SK-N-SH treated with all-trans-retinoic acid at 6 μM for 48 hours (cell line): ENCODE measurements around the gene COIL.

Source experiments
- ARNTL ChIP-seq: fragments of 450-650 bp; formaldehyde crosslinking; IDR thresholded peaks from 2 replicates; pipeline ENCODE4 v1.5.0; 2020; ENCODE audit warnings: low read depth, mild to moderate bottlenecking, moderate library complexity, borderline replicate concordance
- GLIS3 ChIP-seq: fragments of 250-450 bp; sonication (Bioruptor Pico); IDR thresholded peaks from 2 replicates; pipeline ENCODE4 v1.5.0; 2020; ENCODE audit warnings: mild to moderate bottlenecking, moderate library complexity
- ISL1 ChIP-seq: fragments of 250-450 bp; sonication (Bioruptor Pico); IDR thresholded peaks from 2 replicates; pipeline ENCODE4 v2.1.2; 2022; ENCODE audit warnings: mild to moderate bottlenecking, moderate library complexity
- PATZ1 ChIP-seq: fragments of 250-450 bp; sonication (Bioruptor Pico); IDR thresholded peaks from 2 replicates; pipeline ENCODE4 v1.8.0; 2020; ENCODE audit warnings: mild to moderate bottlenecking, moderate library complexity, borderline replicate concordance
- SNAI2 ChIP-seq: fragments of 250-450 bp; sonication (Bioruptor Pico); IDR thresholded peaks from 2 replicates; pipeline ENCODE4 v1.5.0; 2020; ENCODE audit warnings: mild to moderate bottlenecking, moderate library complexity
- ZNF8 ChIP-seq: fragments of 450-650 bp; formaldehyde crosslinking; IDR thresholded peaks from 2 replicates; pipeline ENCODE4 v1.5.0; 2020; ENCODE audit warnings: mild to moderate bottlenecking, moderate library complexity

GRCh38 chr17:56930739-56931337 lies 30.0 kb downstream of the COIL start:
- TF ChIP-seq ARNTL (CRISPR knock-in tag) = no peak
- TF ChIP-seq GLIS3 = no peak
- TF ChIP-seq SNAI2 (CRISPR knock-in tag) = no peak
- TF ChIP-seq ISL1 (CRISPR knock-in tag) = no peak
- no peak for TF ChIP-seq PATZ1 (CRISPR knock-in tag)
- TF ChIP-seq ZNF8 (CRISPR knock-in tag) = no peak
